GM12872 (cell line): Measurements from ENCODE around the gene PIAS1.

ENCODE experiments used
- TF ChIP-seq, protein P1 (sequence below): IDR thresholded peaks from 3 replicates; pipeline ENCODE4 v1.5.1; 2011; ENCODE audit warnings: low read depth, mild to moderate bottlenecking, low read length, moderate library complexity; ENCODE audit not compliant: insufficient read depth

Gene PIAS1

DNA sequence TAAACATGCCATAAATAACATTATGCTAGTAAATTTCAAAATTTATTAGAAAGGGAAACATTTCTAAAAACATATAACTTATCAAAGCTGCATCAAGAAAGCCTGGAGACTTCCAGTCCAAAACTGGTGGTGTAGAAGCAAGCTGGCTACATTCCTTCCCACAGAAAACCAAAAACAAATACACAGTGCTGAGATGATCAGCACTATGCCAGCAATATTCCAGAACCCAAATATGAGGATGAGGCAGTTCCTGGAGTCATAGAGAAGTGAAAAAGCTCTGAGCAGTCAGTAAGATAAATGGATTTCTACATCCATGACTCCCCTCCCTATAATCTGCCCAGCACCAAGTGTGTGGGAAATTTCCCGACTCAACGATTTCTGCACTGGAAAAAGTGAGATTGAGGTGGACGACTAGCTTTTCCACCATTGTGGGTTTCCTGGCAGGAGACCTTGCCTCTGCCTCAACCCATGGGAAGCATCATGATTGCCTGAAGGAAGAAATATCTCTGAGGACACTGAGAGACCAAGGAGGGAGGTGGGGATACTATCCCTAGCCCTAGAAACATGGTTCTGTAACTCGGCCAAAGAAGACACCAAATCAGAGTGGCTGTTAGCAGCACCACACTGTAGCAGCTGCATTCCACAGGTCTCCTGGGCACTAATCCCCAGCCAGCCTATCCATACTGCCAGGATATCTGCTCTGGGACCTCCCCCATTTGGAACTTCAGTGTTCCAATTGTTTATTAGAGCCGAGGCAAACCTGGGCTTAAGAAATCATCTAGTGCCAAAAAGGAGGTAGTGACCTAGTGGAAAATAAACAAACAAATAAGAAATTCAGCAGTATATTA, 187.2 kb downstream of the PIAS1 start:
- TF ChIP-seq, protein P1, sequence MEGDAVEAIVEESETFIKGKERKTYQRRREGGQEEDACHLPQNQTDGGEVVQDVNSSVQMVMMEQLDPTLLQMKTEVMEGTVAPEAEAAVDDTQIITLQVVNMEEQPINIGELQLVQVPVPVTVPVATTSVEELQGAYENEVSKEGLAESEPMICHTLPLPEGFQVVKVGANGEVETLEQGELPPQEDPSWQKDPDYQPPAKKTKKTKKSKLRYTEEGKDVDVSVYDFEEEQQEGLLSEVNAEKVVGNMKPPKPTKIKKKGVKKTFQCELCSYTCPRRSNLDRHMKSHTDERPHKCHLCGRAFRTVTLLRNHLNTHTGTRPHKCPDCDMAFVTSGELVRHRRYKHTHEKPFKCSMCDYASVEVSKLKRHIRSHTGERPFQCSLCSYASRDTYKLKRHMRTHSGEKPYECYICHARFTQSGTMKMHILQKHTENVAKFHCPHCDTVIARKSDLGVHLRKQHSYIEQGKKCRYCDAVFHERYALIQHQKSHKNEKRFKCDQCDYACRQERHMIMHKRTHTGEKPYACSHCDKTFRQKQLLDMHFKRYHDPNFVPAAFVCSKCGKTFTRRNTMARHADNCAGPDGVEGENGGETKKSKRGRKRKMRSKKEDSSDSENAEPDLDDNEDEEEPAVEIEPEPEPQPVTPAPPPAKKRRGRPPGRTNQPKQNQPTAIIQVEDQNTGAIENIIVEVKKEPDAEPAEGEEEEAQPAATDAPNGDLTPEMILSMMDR = no peak
